Transverse colon (tissue), 3 donors: ENCODE results near the gene RAB36.

Experiments used
- POLR2A ChIP-seq: fragments of 450-650 bp; IDR thresholded peaks from one replicate; pipeline ENCODE4 v1.6.1; 2016; ENCODE audit warnings: antibody characterized with exemption, mild to moderate bottlenecking, moderate library complexity
- TF ChIP-seq, protein P1 (sequence below), 5 experiments: fragments of 200-600 bp in 3 of 5; fragments of 450-650 bp in 2 of 5; sonication (generic) in 3 of 5; IDR thresholded peaks; 1 replicate in 2 of 5; 2 replicates in 3 of 5; pipeline ENCODE4 v1.5.1; 2016 to 2017; ENCODE audit warnings: antibody characterized with exemption in 5 of 5, inconsistent platforms in 3 of 5, mild to moderate bottlenecking in 2 of 5, moderate library complexity in 1 of 5

- TF ChIP-seq, protein P1, sequence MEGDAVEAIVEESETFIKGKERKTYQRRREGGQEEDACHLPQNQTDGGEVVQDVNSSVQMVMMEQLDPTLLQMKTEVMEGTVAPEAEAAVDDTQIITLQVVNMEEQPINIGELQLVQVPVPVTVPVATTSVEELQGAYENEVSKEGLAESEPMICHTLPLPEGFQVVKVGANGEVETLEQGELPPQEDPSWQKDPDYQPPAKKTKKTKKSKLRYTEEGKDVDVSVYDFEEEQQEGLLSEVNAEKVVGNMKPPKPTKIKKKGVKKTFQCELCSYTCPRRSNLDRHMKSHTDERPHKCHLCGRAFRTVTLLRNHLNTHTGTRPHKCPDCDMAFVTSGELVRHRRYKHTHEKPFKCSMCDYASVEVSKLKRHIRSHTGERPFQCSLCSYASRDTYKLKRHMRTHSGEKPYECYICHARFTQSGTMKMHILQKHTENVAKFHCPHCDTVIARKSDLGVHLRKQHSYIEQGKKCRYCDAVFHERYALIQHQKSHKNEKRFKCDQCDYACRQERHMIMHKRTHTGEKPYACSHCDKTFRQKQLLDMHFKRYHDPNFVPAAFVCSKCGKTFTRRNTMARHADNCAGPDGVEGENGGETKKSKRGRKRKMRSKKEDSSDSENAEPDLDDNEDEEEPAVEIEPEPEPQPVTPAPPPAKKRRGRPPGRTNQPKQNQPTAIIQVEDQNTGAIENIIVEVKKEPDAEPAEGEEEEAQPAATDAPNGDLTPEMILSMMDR (IDR thresholded peaks at IDR 0.05), result no peak
- TF ChIP-seq POLR2A, result no peak
These were observed 11.0 kb downstream of the RAB36 start for GRCh38 chr22:23156286-23156685.
